SU-DHL-6 (cell line): ENCODE data around the gene MMEL1.

ENCODE experiments used
- EZH2phosphoT487 ChIP-seq: fragments of 200-600 bp; sonication (generic), shearing (Covaris generic); conservative IDR thresholded peaks from 2 replicates; pipeline ENCODE4 v1.6.1; 2018; ENCODE audit warnings: mild to moderate bottlenecking, antibody characterized with exemption, low read length, moderate library complexity, mixed read lengths
- TF ChIP-seq, protein P1 (sequence below): fragments of 200-600 bp; sonication (generic); IDR thresholded peaks from one replicate; pipeline ENCODE4 v1.5.1; 2017; ENCODE audit warnings: antibody characterized with exemption, mild to moderate bottlenecking, low read length, moderate library complexity; ENCODE audit not compliant: insufficient read depth, poor library complexity, severe bottlenecking

- TF ChIP-seq, protein P1, sequence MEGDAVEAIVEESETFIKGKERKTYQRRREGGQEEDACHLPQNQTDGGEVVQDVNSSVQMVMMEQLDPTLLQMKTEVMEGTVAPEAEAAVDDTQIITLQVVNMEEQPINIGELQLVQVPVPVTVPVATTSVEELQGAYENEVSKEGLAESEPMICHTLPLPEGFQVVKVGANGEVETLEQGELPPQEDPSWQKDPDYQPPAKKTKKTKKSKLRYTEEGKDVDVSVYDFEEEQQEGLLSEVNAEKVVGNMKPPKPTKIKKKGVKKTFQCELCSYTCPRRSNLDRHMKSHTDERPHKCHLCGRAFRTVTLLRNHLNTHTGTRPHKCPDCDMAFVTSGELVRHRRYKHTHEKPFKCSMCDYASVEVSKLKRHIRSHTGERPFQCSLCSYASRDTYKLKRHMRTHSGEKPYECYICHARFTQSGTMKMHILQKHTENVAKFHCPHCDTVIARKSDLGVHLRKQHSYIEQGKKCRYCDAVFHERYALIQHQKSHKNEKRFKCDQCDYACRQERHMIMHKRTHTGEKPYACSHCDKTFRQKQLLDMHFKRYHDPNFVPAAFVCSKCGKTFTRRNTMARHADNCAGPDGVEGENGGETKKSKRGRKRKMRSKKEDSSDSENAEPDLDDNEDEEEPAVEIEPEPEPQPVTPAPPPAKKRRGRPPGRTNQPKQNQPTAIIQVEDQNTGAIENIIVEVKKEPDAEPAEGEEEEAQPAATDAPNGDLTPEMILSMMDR = no peak
- TF ChIP-seq EZH2phosphoT487 = no peak
Observed at GRCh38 chr1:2641381-2642130, 8.7 kb upstream of the MMEL1 start.
